K562 (cell line): Measurements from ENCODE around the gene GPR35.

Source experiments
- JUND ChIP-seq, 2 experiments: IDR thresholded peaks; 2 replicates in 1 of 2; 3 replicates in 1 of 2; pipeline ENCODE4 v1.6.1; 2011; ENCODE audit warnings: borderline replicate concordance in 2 of 2, low read depth in 2 of 2, low read length in 2 of 2, improper control_type of control experiment in 1 of 2, missing biosample characterization in 1 of 2, missing genetic modification characterization in 1 of 2, missing genetic modification reagents in 1 of 2
- NONO ChIP-seq, 2 experiments: fragments of 200-400 bp in 1 of 2; fragments of 450-650 bp in 1 of 2; formaldehyde crosslinking in 1 of 2; IDR thresholded peaks; 2 replicates each; pipeline ENCODE4 v1.6.1; 2017; ENCODE audit warnings: low read depth in 2 of 2, mild to moderate bottlenecking in 2 of 2, moderate library complexity in 2 of 2, low read length in 1 of 2

DNA sequence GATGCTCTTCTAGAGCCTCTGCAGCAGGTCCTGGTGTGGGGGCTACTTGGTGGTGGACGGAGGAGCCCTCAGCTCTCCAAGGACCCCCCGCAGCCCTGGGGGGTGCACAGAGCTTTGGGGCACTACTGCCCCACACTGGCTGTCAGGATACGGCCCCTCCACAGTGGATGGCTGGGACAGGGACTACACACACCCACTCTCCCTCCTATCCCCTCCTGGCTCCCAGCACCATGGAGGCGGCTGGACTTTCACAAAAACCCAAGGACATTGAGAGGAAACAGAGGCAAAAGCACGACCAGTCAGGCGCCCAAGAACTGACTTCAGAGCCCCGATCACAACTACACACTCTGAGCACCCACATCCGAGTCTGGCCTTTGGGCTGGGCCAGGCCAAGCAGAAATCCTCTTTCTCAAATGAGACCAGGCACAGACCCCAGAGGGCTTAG, 12.6 kb downstream of the GPR35 start:
- TF ChIP-seq NONO (IDR thresholded peaks at IDR 0.05; ENCODE audit: low read depth in 2 of 2, low read length in 1 of 2) (no peak), JUND (IDR thresholded peaks at IDR 0.05; ENCODE audit: borderline replicate concordance, low read depth, low read length) (no peak), JUND (tag; IDR thresholded peaks at IDR 0.05; ENCODE audit: borderline replicate concordance, low read depth, low read length) (no peak)
